GM23248 (cell line): ENCODE results near the gene PADI3. TPM values are rescaled to one million over a fixed set of nuclear protein-coding genes. Genes with fewer than 3 reads are reported as not detected.

Experiments used
- DNase-seq: peaks from one replicate; pipeline ENCODE4 v3.0.0-alpha.2; 2015
- H2AFZ ChIP-seq: fragments of 200-600 bp; sonication (generic); 2 replicates; pipeline ENCODE4 v1.6.1; 2016; ENCODE audit warnings: antibody characterized with exemption
- H3F3A ChIP-seq: fragments of 200-600 bp; sonication (generic); 2 replicates; pipeline ENCODE4 v1.6.1; 2016; ENCODE audit warnings: mild to moderate bottlenecking, antibody characterized with exemption, mixed run types; ENCODE audit not compliant: insufficient read depth
- H3K27ac ChIP-seq: fragments of 200-600 bp; sonication (generic); 2 replicates; pipeline ENCODE4 v1.5.1; 2016; ENCODE audit warnings: mild to moderate bottlenecking
- H3K27me3 ChIP-seq: fragments of 200-600 bp; sonication (generic); replicated peaks from 2 replicates; pipeline ENCODE4 v1.6.1; 2016; ENCODE audit warnings: mild to moderate bottlenecking; ENCODE audit not compliant: insufficient read depth
- H3K36me3 ChIP-seq: fragments of 200-600 bp; sonication (generic); 2 replicates; pipeline ENCODE4 v1.6.1; 2016; ENCODE audit warnings: low read depth, mild to moderate bottlenecking
- H3K4me1 ChIP-seq: fragments of 200-600 bp; sonication (generic); 2 replicates; pipeline ENCODE4 v1.6.1; 2016; ENCODE audit warnings: mild to moderate bottlenecking; ENCODE audit not compliant: insufficient read depth
- H3K4me2 ChIP-seq: fragments of 200-600 bp; sonication (generic); one replicate; pipeline ENCODE4 v1.6.1; 2016; ENCODE audit warnings: mild to moderate bottlenecking; ENCODE audit not compliant: unreplicated experiment
- H3K4me3 ChIP-seq: fragments of 200-600 bp; sonication (generic); 2 replicates; pipeline ENCODE4 v1.5.1; 2016; ENCODE audit warnings: mild to moderate bottlenecking
- H3K79me2 ChIP-seq: fragments of 200-600 bp; sonication (generic); 2 replicates; pipeline ENCODE4 v1.6.1; 2016; ENCODE audit warnings: mild to moderate bottlenecking; ENCODE audit not compliant: insufficient read depth
- H3K9ac ChIP-seq: fragments of 200-600 bp; sonication (generic); 2 replicates; pipeline ENCODE4 v1.6.1; 2016; ENCODE audit warnings: mild to moderate bottlenecking
- H3K9me2 ChIP-seq: fragments of 200-600 bp; sonication (generic); 2 replicates; pipeline ENCODE4 v1.6.1; 2016; ENCODE audit warnings: mixed run types, mild to moderate bottlenecking, moderate library complexity; ENCODE audit not compliant: insufficient read depth
- H3K9me3 ChIP-seq: fragments of 200-600 bp; sonication (generic); one replicate; pipeline ENCODE4 v1.6.1; 2017; ENCODE audit warnings: low read depth
- H4K20me1 ChIP-seq: fragments of 200-600 bp; sonication (generic); 2 replicates; pipeline ENCODE4 v1.6.0; 2016; ENCODE audit not compliant: insufficient read depth
- EZH2 ChIP-seq: fragments of 200-600 bp; sonication (generic); IDR thresholded peaks from 2 replicates; pipeline ENCODE4 v1.6.1; 2018; ENCODE audit warnings: antibody characterized with exemption, mild to moderate bottlenecking; ENCODE audit not compliant: insufficient read depth, poor library complexity, severe bottlenecking
- EZH2phosphoT487 ChIP-seq: fragments of 200-600 bp; sonication (generic); IDR thresholded peaks from 2 replicates; pipeline ENCODE4 v1.6.1; 2018; ENCODE audit warnings: antibody characterized with exemption, moderate library complexity, mild to moderate bottlenecking, low read depth; ENCODE audit not compliant: insufficient read depth
- WGBS, 2 experiments: methylation state at CpG; one replicate each; pipeline ENCODE4 v1.1.6; 2015 to 2017; ENCODE audit warnings: low lambda C conversion rate in 2 of 2, low coverage in 1 of 2; ENCODE audit errors: missing lambda C conversion rate in 2 of 2; 5-methylcytosine and 5-hydroxymethylcytosine counted together
- in situ Hi-C: fragments of 300-500 bp; cut with MboI; formaldehyde crosslinking; loops from 2 replicates; pipeline ENCODE4 v1.15.0; 2020
- polyA plus RNA-seq: library from polyadenylated mRNA; unstranded; fragments of >200 nt; fragmentation: Nextera tagmentation; extraction: Ambion mirVana; gene quantifications from 2 replicates; pipeline ENCODE4 v1.2.1, GENCODE V29; 2016
- total RNA-seq: library from RNA; depleted of rRNA; stranded (reverse); fragments of >200 nt; shearing (Covaris generic); gene quantifications from 2 replicates; pipeline ENCODE4 v1.2.3, GENCODE V29; 2014

PADI3 gene
- total and polyA plus RNA-seq, 2 experiments from 2014 or later, result not detected

GRCh38 chr1:17258758-17259130 lies 9.8 kb downstream of the PADI3 start:
- no peaks in the 10 kb centered on the region for H3K9me3 ChIP-seq
- 39 to 41% methylated on average over 6 of the region's 6 CpGs for WGBS, 2 experiments
- TF ChIP-seq EZH2 (no peak), EZH2phosphoT487 (no peak)
- H3K36me3 ChIP-seq, result no peaks in the 10 kb centered on the region
- no peaks in the 10 kb centered on the region for H3K79me2 ChIP-seq
- H3K4me1 ChIP-seq, result peaks cover 9% of the 10 kb centered on the region; the same call in 1 of the 2 replicates
- H3K9me2 ChIP-seq, result no peaks in the 10 kb centered on the region
- H3K9ac ChIP-seq, result no peak overlapping the region
- no peaks in the 10 kb centered on the region for H3F3A ChIP-seq
- in situ Hi-C loops, result no loop called here
- no peaks in the 10 kb centered on the region for H4K20me1 ChIP-seq
- no peak overlapping the region for H3K27ac ChIP-seq
- no peak for DNase-seq
- peaks cover 13% of the 10 kb centered on the region for H3K27me3 ChIP-seq
- H3K4me3 ChIP-seq, result no peak overlapping the region
- no peak overlapping the region for H2AFZ ChIP-seq
- H3K4me2 ChIP-seq, result no peak overlapping the region

- in situ Hi-C loops, result no loop called here
Observed at GRCh38 chr1:17259233-17259873, 10.5 kb downstream of the PADI3 start.

GRCh38 chr1:17260264-17260663 lies 11.4 kb downstream of the PADI3 start:
- Histone ChIP-seq H3K9me3 (no peaks in the 10 kb centered on the region), H3K27ac (no peak overlapping the region), H3K4me3 (no peak overlapping the region), H3K36me3 (no peaks in the 10 kb centered on the region), H3K79me2 (no peaks in the 10 kb centered on the region), H3K9me2 (no peaks in the 10 kb centered on the region), H2AFZ (no peak overlapping the region), H3K9ac (no peak overlapping the region), H3F3A (no peaks in the 10 kb centered on the region), H4K20me1 (no peaks in the 10 kb centered on the region), H3K4me1 (peaks cover 9% of the 10 kb centered on the region; the same call in 1 of the 2 replicates), H3K27me3 (peaks cover 13% of the 10 kb centered on the region), H3K4me2 (no peak overlapping the region)
- in situ Hi-C loops, result no loop called here
- TF ChIP-seq EZH2phosphoT487, result no peak
- peak; percentile 24 for DNase-seq
- 84 to 88% methylated on average over 7 of the region's 7 CpGs for WGBS, 2 experiments

More at GRCh38 chr1:17259233-17259873, 10.5 kb downstream of the PADI3 start:
- TF ChIP-seq EZH2phosphoT487 (no peak), EZH2 (no peak)
- peaks cover 9% of the 10 kb centered on the region; the same call in 1 of the 2 replicates for H3K4me1 ChIP-seq
- H3K4me2 ChIP-seq, result no peak overlapping the region
- no peaks in the 10 kb centered on the region for H3K9me3 ChIP-seq
- H3K36me3 ChIP-seq, result no peaks in the 10 kb centered on the region
- no peak overlapping the region for H3K4me3 ChIP-seq
- no peaks in the 10 kb centered on the region for H3F3A ChIP-seq
- peak; percentile 48 for DNase-seq
- H3K9ac ChIP-seq, result no peak overlapping the region
- H3K27ac ChIP-seq, result no peak overlapping the region
- peaks cover 13% of the 10 kb centered on the region for H3K27me3 ChIP-seq
- 40 to 46% methylated on average over 21 to 24 of the region's 24 CpGs for WGBS, 2 experiments
- H3K9me2 ChIP-seq, result no peaks in the 10 kb centered on the region
- H2AFZ ChIP-seq, result no peak overlapping the region
- no peaks in the 10 kb centered on the region for H3K79me2 ChIP-seq
- H4K20me1 ChIP-seq, result no peaks in the 10 kb centered on the region

GRCh38 chr1:17260738-17261137 lies 11.8 kb downstream of the PADI3 start:
- no peak overlapping the region for H3K9ac ChIP-seq
- no peaks in the 10 kb centered on the region for H4K20me1 ChIP-seq
- TF ChIP-seq EZH2, result no peak
- TF ChIP-seq EZH2phosphoT487, result no peak
- no peak overlapping the region for H3K4me3 ChIP-seq
- H3K9me3 ChIP-seq, result no peaks in the 10 kb centered on the region
- no peak overlapping the region for H2AFZ ChIP-seq
- H3K27ac ChIP-seq, result no peak overlapping the region
- WGBS, 2 experiments, result 81 to 82% methylated on average over 5 of the region's 5 CpGs
- in situ Hi-C loops, result no loop called here
- H3K4me1 ChIP-seq, result peaks cover 9% of the 10 kb centered on the region; the same call in 1 of the 2 replicates
- H3F3A ChIP-seq, result no peaks in the 10 kb centered on the region
- peaks cover 13% of the 10 kb centered on the region for H3K27me3 ChIP-seq
- H3K36me3 ChIP-seq, result no peaks in the 10 kb centered on the region
- no peaks in the 10 kb centered on the region for H3K79me2 ChIP-seq
- H3K4me2 ChIP-seq, result no peak overlapping the region
- no peak for DNase-seq
- H3K9me2 ChIP-seq, result no peaks in the 10 kb centered on the region

- Histone ChIP-seq H3K9ac (no peak overlapping the region), H3F3A (no peaks in the 10 kb centered on the region), H3K4me3 (no peak overlapping the region), H2AFZ (no peak overlapping the region), H3K27me3 (peaks cover 13% of the 10 kb centered on the region; the same call in 1 of the 2 replicates), H3K9me3 (no peaks in the 10 kb centered on the region), H3K4me1 (peaks cover 6% of the 10 kb centered on the region; the same call in 1 of the 2 replicates), H3K79me2 (no peaks in the 10 kb centered on the region), H3K9me2 (no peaks in the 10 kb centered on the region), H4K20me1 (no peaks in the 10 kb centered on the region), H3K27ac (no peak overlapping the region), H3K36me3 (no peaks in the 10 kb centered on the region), H3K4me2 (no peak overlapping the region)
- in situ Hi-C loops, result no loop called here
- DNase-seq, result no peak
- TF ChIP-seq EZH2phosphoT487, result no peak
- TF ChIP-seq EZH2, result no peak
Observed at GRCh38 chr1:17263936-17264335, 15.0 kb downstream of the PADI3 start.
